Measurements from ENCODE around the gene DUOXA2. TPM values are rescaled to one million over a fixed set of nuclear protein-coding genes. Genes with fewer than 3 reads are reported as not detected.

The DUOXA2 gene
- total RNA-seq, 1 experiment from 2014 or later: not detected

- DNase-seq (ENCODE audit: low read depth): peak; percentile 73
Measured at GRCh38 chr15:45162771-45163507, 48.8 kb downstream of the DUOXA2 start.

GRCh38 chr15:45163508-45163856 lies 49.4 kb downstream of the DUOXA2 start:
- DNase-seq (ENCODE audit: low read depth): no peak

- no peak for DNase-seq (ENCODE audit: low read depth)
Measured at GRCh38 chr15:45164914-45165313, 50.8 kb downstream of the DUOXA2 start.

GRCh38 chr15:45165536-45165935 lies 51.4 kb downstream of the DUOXA2 start:
- DNase-seq (ENCODE audit: low read depth): no peak

GRCh38 chr15:45166834-45167630 lies 52.9 kb downstream of the DUOXA2 start:
- DNase-seq (ENCODE audit: low read depth): peak; percentile 82

- DNase-seq (ENCODE audit: low read depth): no peak
Measured at GRCh38 chr15:45167631-45168205, 53.6 kb downstream of the DUOXA2 start.

Other genes starting within 250 kb of the DUOXA2 start
- gene TERB2, start 157.6 kb upstream of the DUOXA2 start, total RNA-seq (2014; rRNA removed; shearing (Covaris generic)): not detected in 2 replicates
- gene SORD, start 91.1 kb upstream of the DUOXA2 start, total RNA-seq (2014; rRNA removed; shearing (Covaris generic)): 29.4 and 33.1 TPM in 2 replicates
- not detected in 2 replicates for gene DUOX2, start 154 bp upstream of the DUOXA2 start, total RNA-seq (2014; rRNA removed; shearing (Covaris generic))
- gene DUOXA1, start 15.6 kb downstream of the DUOXA2 start, total RNA-seq (2014; rRNA removed; shearing (Covaris generic)): not detected in 2 replicates
- gene DUOX1, start 15.7 kb downstream of the DUOXA2 start, total RNA-seq (2014; rRNA removed; shearing (Covaris generic)): not detected in 2 replicates
- 2.3 and 4.4 TPM in 2 replicates for gene SHF, start 73.6 kb downstream of the DUOXA2 start, total RNA-seq (2014; rRNA removed; shearing (Covaris generic))
- gene SLC28A2, start 137.9 kb downstream of the DUOXA2 start, total RNA-seq (2014; rRNA removed; shearing (Covaris generic)): not detected in 2 replicates